GM12878 (cell line): ENCODE results near the gene METTL15. TPM values are rescaled to one million over a fixed set of nuclear protein-coding genes. Genes with fewer than 3 reads are reported as not detected.

Source experiments
- ATAC-seq: fragments of 200-7000 bp; cut with Tn5 transposase; 3 replicates; pipeline ENCODE4 v1.9.1; 2020; ENCODE audit warnings: mild to moderate bottlenecking, moderate library complexity
- BruUV-seq: library from RNA; stranded (reverse); fragments of 400-500 nt; replicated peaks from 2 replicates; lab custom pipeline; 2021; lab: Mats Ljungman, UMichigan
- CTCF ChIA-PET: fragments of 300-600 bp; sonication (Branson Sonifier 250); formaldehyde crosslinking; extraction: SDS; loops from one replicate; lab custom pipeline; 2021; ENCODE audit warnings: inconsistent platforms; lab: Yijun Ruan, JAX
- POLR2A ChIA-PET: fragments of 350-600 bp; formaldehyde crosslinking; extraction: SDS; loops from one replicate; lab custom pipeline; 2021; ENCODE audit warnings: inconsistent platforms; lab: Charles Lee
- RAD21 ChIA-PET: fragments of 300-600 bp; sonication (Branson Sonifier 250); formaldehyde crosslinking; loops from one replicate; lab custom pipeline; 2023; ENCODE audit warnings: antibody characterized with exemption; ENCODE audit not compliant: unreplicated experiment; lab: Charles Lee
- SMC1A ChIA-PET: fragments of 300-600 bp; sonication (Branson Sonifier 250); formaldehyde crosslinking; loops from one replicate; lab custom pipeline; 2023; ENCODE audit not compliant: unreplicated experiment, uncharacterized antibody; lab: Charles Lee
- DNase-seq: peaks from one replicate; pipeline ENCODE4 v3.0.0-alpha.2; 2011; ENCODE audit warnings: low read depth, low spot score
- FAIRE-seq: peaks from 3 replicates; lab custom pipeline; 2011; peaks lifted over from hg19 to GRCh38; lab: Jason Lieb, UNC
- H2AFZ ChIP-seq: 2 replicates; pipeline ENCODE4 v1.6.0; 2011; ENCODE audit warnings: low read depth, low read length, control low read depth; ENCODE audit not compliant: control insufficient read depth
- H3K27ac ChIP-seq: 2 replicates; pipeline ENCODE4 v1.5.1; 2011; ENCODE audit warnings: control low read depth; ENCODE audit not compliant: control insufficient read depth, insufficient read depth
- H3K27me3 ChIP-seq, 2 experiments: replicated peaks in 1 of 2; 2 replicates each; pipeline versions ENCODE4 v1.6.0 to v1.6.1; 2011; ENCODE audit warnings: low read length in 1 of 2; ENCODE audit not compliant: control insufficient read depth in 2 of 2, insufficient read depth in 2 of 2
- H3K36me3 ChIP-seq, 2 experiments: 2 replicates each; pipeline ENCODE4 v1.5.1; 2011; ENCODE audit warnings: low read length in 1 of 2; ENCODE audit not compliant: control insufficient read depth in 2 of 2, insufficient read depth in 2 of 2
- H3K4me1 ChIP-seq: 2 replicates; pipeline ENCODE4 v1.6.1; 2011; ENCODE audit warnings: mild to moderate bottlenecking, low read length, moderate library complexity, mixed read lengths; ENCODE audit not compliant: control insufficient read depth, insufficient read depth
- H3K4me2 ChIP-seq: 2 replicates; pipeline ENCODE4 v1.6.0; 2011; ENCODE audit warnings: control low read depth; ENCODE audit not compliant: control insufficient read depth, insufficient read depth
- H3K4me3 ChIP-seq: fragments of 200-600 bp; sonication (generic); 2 replicates; pipeline ENCODE4 v1.5.1; 2016
- H3K79me2 ChIP-seq: 2 replicates; pipeline ENCODE4 v1.6.0; 2011; ENCODE audit warnings: low read length; ENCODE audit not compliant: control insufficient read depth, insufficient read depth
- H3K9ac ChIP-seq: 2 replicates; pipeline ENCODE4 v1.8.0; 2011; ENCODE audit warnings: low read length, control low read depth, mixed read lengths; ENCODE audit not compliant: control insufficient read depth, insufficient read depth
- H3K9me3 ChIP-seq: replicated peaks from 3 replicates; pipeline ENCODE4 v1.5.1; 2011; ENCODE audit warnings: mild to moderate bottlenecking, low read length; ENCODE audit not compliant: control insufficient read depth, insufficient read depth
- H4K20me1 ChIP-seq: 2 replicates; pipeline ENCODE4 v1.6.0; 2011; ENCODE audit not compliant: control insufficient read depth, insufficient read depth
- ATF7 ChIP-seq: fragments of 450-650 bp; IDR thresholded peaks from 2 replicates; pipeline ENCODE4 v1.6.1; 2016; ENCODE audit warnings: low read depth, mild to moderate bottlenecking
- EZH2 ChIP-seq: IDR thresholded peaks from 2 replicates; pipeline ENCODE4 v1.6.1; 2012; ENCODE audit warnings: low read depth, mild to moderate bottlenecking, control low read depth, inconsistent platforms, low read length, borderline replicate concordance; ENCODE audit not compliant: control insufficient read depth
- MEF2B ChIP-seq: fragments of 450-650 bp; IDR thresholded peaks from 2 replicates; pipeline ENCODE4 v1.6.1; 2018; ENCODE audit warnings: mild to moderate bottlenecking, moderate library complexity; ENCODE audit not compliant: partially characterized antibody, poor library complexity, severe bottlenecking
- NR2C1 ChIP-seq: fragments of 450-650 bp; IDR thresholded peaks from 2 replicates; pipeline ENCODE4 v1.6.1; 2017; ENCODE audit warnings: antibody characterized with exemption, mild to moderate bottlenecking, moderate library complexity
- SMAD1 ChIP-seq: fragments of 450-650 bp; IDR thresholded peaks from 2 replicates; pipeline ENCODE4 v1.6.1; 2018; ENCODE audit warnings: mild to moderate bottlenecking, low read depth; ENCODE audit not compliant: partially characterized antibody
- WGBS: methylation state at CpG from one replicate; pipeline ENCODE4 v1.1.6; 2016; ENCODE audit warnings: low lambda C conversion rate; ENCODE audit not compliant: insufficient replicate concordance, insufficient coverage; ENCODE audit errors: missing lambda C conversion rate; 5-methylcytosine and 5-hydroxymethylcytosine counted together
- in situ Hi-C: fragments of 300-500 bp; cut with MboI; formaldehyde crosslinking; loops from 9 replicates; pipeline ENCODE4 v1.14.3; 2018; ENCODE audit warnings: mixed read lengths
- intact Hi-C: fragments of 100-400 bp; cut with micrococcal nuclease; formaldehyde crosslinking; loops from one replicate; pipeline ENCODE4 v1.14.2; 2022; ENCODE audit not compliant: unreplicated experiment
- polyA plus RNA-seq, 11 experiments: library from polyadenylated mRNA; depleted of rRNA in 4 of 11; unstranded in 6 of 11; stranded (reverse) in 5 of 11; fragments of >200 nt; fragmentation: Nextera tagmentation in 4 of 11; fragmentation: Illumina TruSeq in 1 of 11; extraction: Ambion mirVana in 4 of 11; extraction: Trizol in 1 of 11; gene quantifications; 1 replicate in 1 of 11; 2 replicates in 10 of 11; pipeline versions ENCODE4 v1.2.1 to v1.2.3, GENCODE V29; 2011 to 2016; ENCODE audit warnings: inconsistent platforms in 2 of 11, missing spikeins in 2 of 11, low read depth in 1 of 11
- total RNA-seq, 4 experiments: library from RNA; depleted of rRNA in 3 of 4; stranded (reverse); fragments of >200 nt in 3 of 4; fragmentation: Illumina TruSeq in 1 of 4; extraction: Trizol in 1 of 4; gene quantifications; 2 replicates each; pipeline versions ENCODE4 v1.2.1 to v1.2.3, GENCODE V29; 2013 to 2021
- TF ChIP-seq, protein P1 (sequence below): IDR thresholded peaks from 2 replicates; pipeline ENCODE4 v1.6.1; 2012; ENCODE audit warnings: low read length, inconsistent platforms
- TF ChIP-seq, protein P2 (sequence below): fragments of 450-650 bp; IDR thresholded peaks from 2 replicates; pipeline ENCODE4 v1.6.1; 2018; ENCODE audit warnings: borderline replicate concordance, mild to moderate bottlenecking; ENCODE audit not compliant: partially characterized antibody
- TF ChIP-seq, protein P3 (sequence below): IDR thresholded peaks from 2 replicates; pipeline ENCODE4 v1.6.1; 2011; ENCODE audit warnings: low read depth, low read length, improper control_type of control experiment, borderline replicate concordance

Gene METTL15
- total and polyA plus RNA-seq, 10 of the 15 experiments (the other 5 are each of a cell fraction or from before 2014, with no cell fraction given), result 7.9 to 16.9 (median 14.4) TPM

DNA sequence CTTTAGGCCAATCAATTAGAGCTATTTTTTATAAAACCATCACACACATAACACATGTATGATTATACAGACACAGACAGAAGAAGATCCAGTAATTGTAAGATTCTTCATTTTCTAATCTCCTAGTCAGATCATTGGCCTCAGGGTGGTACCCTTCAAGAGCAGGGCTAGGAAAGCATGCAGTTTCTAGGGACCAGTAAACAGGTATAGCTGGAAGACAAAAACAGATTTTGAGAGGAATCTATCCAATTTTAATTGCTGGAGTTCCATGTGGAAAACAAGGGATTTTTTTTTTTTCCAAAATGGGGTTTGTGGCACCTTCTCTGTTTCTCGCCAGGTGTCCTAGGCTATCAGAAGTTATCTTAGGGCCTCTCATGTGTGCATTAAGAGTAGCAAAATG is 29.6 kb downstream of the METTL15 start:
- H3K27ac ChIP-seq, result no peak overlapping the region
- no peaks in the 10 kb centered on the region for H4K20me1 ChIP-seq
- DNase-seq (no peak), FAIRE-seq (no peak), ATAC-seq (no peak)
- H3K79me2 ChIP-seq, result no peaks in the 10 kb centered on the region
- no peak overlapping the region for H2AFZ ChIP-seq
- no peaks in the 10 kb centered on the region for H3K27me3 ChIP-seq
- no peak overlapping the region for H3K9ac ChIP-seq
- 90% methylated on average over 1 of the region's 1 CpG for WGBS
- H3K4me3 ChIP-seq, result no peak overlapping the region
- ChIA-PET CTCF (interaction anchor here (0.7 kb wide), 1 partner anchor 1856 kb away, joined by 3 read pairs; no protein-coding TSS in a partner anchor), SMC1A (interaction anchor here (0.5 to 1.2 kb wide), 3 partner anchors 24 to 55 kb away, joined by 3 read pairs; no protein-coding TSS in a partner anchor), POLR2A (no interaction called here), RAD21 (interaction anchor here (0.6 kb wide), 1 partner anchor 292 kb away, joined by 3 read pairs; no protein-coding TSS in a partner anchor)
- H3K4me1 ChIP-seq, result no peaks in the 10 kb centered on the region
- TF ChIP-seq, protein P1, sequence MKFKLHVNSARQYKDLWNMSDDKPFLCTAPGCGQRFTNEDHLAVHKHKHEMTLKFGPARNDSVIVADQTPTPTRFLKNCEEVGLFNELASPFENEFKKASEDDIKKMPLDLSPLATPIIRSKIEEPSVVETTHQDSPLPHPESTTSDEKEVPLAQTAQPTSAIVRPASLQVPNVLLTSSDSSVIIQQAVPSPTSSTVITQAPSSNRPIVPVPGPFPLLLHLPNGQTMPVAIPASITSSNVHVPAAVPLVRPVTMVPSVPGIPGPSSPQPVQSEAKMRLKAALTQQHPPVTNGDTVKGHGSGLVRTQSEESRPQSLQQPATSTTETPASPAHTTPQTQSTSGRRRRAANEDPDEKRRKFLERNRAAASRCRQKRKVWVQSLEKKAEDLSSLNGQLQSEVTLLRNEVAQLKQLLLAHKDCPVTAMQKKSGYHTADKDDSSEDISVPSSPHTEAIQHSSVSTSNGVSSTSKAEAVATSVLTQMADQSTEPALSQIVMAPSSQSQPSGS, result no peak
- TF ChIP-seq ATF7 (no peak), MEF2B (no peak), NR2C1 (no peak), SMAD1 (no peak), EZH2 (no peak)
- TF ChIP-seq, protein P2, sequence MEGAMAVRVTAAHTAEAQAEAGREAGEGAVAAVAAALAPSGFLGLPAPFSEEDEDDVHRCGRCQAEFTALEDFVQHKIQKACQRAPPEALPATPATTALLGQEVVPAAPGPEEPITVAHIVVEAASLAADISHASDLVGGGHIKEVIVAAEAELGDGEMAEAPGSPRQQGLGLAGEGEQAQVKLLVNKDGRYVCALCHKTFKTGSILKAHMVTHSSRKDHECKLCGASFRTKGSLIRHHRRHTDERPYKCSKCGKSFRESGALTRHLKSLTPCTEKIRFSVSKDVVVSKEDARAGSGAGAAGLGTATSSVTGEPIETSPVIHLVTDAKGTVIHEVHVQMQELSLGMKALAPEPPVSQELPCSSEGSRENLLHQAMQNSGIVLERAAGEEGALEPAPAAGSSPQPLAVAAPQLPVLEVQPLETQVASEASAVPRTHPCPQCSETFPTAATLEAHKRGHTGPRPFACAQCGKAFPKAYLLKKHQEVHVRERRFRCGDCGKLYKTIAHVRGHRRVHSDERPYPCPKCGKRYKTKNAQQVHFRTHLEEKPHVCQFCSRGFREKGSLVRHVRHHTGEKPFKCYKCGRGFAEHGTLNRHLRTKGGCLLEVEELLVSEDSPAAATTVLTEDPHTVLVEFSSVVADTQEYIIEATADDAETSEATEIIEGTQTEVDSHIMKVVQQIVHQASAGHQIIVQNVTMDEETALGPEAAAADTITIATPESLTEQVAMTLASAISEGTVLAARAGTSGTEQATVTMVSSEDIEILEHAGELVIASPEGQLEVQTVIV, result no peak
- TF ChIP-seq, protein P3, sequence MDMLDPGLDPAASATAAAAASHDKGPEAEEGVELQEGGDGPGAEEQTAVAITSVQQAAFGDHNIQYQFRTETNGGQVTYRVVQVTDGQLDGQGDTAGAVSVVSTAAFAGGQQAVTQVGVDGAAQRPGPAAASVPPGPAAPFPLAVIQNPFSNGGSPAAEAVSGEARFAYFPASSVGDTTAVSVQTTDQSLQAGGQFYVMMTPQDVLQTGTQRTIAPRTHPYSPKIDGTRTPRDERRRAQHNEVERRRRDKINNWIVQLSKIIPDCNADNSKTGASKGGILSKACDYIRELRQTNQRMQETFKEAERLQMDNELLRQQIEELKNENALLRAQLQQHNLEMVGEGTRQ, result no peak
- no peak overlapping the region for H3K4me2 ChIP-seq
- H3K9me3 ChIP-seq, result peaks cover 24% of the 10 kb centered on the region
- intact Hi-C loops (no loop called here), in situ Hi-C loops (no loop called here)
- BruUV-seq, result no TSS peak
- peaks cover 0 to 2% of the 10 kb centered on the region in 2 experiments; a peak in 2 of 4 replicates for H3K36me3 ChIP-seq
